Fibroblast of peridontal ligament (primary cell): ENCODE data around the gene PKD1.
"Not testable (repeated sequence)": the region's sequence is repeated elsewhere in the genome, so short reads cannot be mapped to it uniquely, and the experiment has no call there.

Experiments
- DNase-seq: peaks from one replicate; pipeline ENCODE4 v3.0.0-alpha.2; 2010; ENCODE audit errors: extremely low read depth

The PKD1 gene

DNA sequence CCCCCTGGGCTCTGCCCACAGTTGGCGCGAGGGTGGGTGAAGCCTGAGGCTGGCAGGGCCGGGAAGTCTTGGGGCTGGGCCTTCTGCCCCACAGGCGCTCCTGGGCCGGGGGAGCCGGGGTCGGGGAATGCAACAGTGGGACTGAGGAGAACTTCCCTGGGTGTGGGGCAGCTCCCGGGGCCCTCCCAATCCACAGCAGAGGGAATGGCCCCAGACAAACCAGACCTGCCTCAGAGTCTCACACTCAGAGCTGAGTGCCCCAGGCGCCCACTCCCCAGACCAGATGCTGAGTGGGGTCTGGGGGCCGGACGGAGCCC lies 11.4 kb downstream of the PKD1 start:
- not testable (repeated sequence) for DNase-seq

- DNase-seq = not testable (repeated sequence)
Observed at GRCh38 chr16:2123706-2124376, 11.9 kb downstream of the PKD1 start.

DNA sequence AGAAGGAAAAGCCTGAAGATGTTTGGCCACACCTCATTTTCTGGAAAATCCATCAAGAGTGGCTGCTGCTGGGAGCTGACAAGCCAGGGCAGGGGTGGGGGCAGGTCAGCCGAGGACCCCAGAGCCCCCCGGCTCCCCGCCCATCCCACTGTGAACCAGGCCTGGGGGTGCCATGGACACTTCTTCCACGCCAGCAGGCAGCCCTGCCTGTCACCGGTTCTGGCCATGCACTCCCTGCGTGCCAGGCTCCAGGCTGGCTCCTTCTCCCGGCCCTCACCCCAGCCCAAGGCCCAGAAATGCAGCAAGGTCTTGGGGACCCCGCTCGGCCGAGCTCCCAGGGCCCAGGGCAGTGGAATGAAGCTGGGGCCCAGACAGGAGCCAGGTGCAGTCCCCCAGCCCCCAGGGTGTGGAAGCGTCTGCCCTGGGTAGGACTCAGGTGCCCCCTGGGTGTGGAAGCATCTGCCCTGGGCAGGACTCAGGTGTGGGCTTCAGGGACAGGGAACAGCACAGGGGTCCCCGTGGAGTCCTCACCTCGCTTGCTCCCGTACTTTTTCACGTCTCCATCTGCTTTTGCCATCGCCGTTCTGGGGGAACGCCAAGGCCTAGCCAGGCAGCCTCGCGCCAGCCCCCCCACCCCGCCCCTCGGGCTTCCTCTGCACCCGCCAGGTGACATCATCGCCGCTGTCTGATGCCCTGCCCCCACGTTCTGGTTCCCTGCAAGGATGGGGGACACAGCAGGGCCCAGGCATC lies 12.6 kb downstream of the PKD1 start:
- DNase-seq = not testable (repeated sequence)

DNA sequence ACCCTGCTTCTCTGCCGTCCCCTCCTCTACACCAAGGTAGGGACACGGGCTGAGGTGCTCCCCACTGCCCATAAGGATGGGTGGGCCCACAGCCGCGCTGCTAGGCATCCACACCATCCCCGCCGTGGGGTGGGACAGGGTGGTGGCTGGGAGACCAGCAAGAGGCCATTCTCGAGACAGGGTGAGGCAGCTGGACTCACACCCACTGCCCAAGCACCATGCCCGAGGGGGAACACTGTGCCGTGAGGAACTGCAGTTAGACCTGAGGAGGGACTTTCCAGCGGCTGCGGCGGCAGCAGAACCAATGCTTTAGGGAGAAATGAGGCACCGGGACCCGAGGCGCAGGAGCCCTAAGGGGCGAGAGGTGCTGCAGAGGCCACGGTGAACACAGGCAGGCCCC lies 13.3 kb downstream of the PKD1 start:
- no peak for DNase-seq

DNA sequence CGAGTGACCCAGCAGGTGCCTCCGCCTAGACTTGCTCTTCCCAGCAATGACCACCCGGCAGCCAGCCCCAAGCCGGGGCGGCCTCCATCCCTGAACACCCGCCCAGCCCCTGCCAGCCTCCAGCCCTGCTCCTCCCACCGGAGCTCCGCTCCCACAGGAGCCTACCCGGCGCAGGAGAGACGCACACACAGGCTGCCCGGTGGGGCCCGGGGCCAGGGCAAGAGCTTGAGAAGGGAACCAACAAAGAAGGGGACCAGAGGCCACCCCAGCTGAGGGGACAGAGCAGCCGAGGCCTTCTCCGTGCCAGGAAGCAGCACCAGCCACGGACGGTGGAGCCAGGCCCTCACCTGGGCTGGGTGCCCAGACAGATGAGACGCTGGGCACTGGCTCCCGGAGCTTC lies 13.8 kb downstream of the PKD1 start:
- DNase-seq = no peak

- DNase-seq = peak; percentile 69
Observed at GRCh38 chr16:2121325-2121724, 14.4 kb downstream of the PKD1 start.

- DNase-seq = not testable (repeated sequence)
Observed at GRCh38 chr16:2117960-2118722, 17.6 kb downstream of the PKD1 start.

- not testable (repeated sequence) for DNase-seq
Observed at GRCh38 chr16:2117341-2117740, 18.4 kb downstream of the PKD1 start.

- DNase-seq = not testable (repeated sequence)
Observed at GRCh38 chr16:2116428-2116827, 19.3 kb downstream of the PKD1 start.

- no peak for DNase-seq
Observed at GRCh38 chr16:2115591-2115973, 20.1 kb downstream of the PKD1 start.

GRCh38 chr16:2114885-2115590 lies 20.7 kb downstream of the PKD1 start:
- DNase-seq = not testable (repeated sequence)

DNA sequence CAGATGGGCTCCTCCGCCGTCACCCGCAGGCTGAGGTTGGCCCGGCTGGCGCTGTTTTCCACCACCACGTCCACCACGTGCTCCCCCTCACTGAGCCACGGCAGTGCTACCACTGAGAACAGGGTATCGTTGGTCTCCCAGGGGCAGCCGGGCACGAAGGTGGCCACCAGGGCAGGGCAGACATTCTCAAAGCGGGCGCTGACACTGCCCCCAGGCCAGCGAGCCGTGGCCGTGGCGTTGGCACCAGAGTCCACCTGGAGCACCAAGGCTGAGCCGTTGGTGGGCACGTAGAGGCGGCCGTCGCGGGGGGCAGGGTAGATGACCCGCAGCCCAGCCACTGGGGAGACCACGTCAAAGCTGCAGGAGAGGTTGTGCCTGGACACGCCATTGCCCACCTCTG lies 21.5 kb downstream of the PKD1 start:
- not testable (repeated sequence) for DNase-seq

- not testable (repeated sequence) for DNase-seq
Observed at GRCh38 chr16:2112539-2113106, 23.1 kb downstream of the PKD1 start.

DNA sequence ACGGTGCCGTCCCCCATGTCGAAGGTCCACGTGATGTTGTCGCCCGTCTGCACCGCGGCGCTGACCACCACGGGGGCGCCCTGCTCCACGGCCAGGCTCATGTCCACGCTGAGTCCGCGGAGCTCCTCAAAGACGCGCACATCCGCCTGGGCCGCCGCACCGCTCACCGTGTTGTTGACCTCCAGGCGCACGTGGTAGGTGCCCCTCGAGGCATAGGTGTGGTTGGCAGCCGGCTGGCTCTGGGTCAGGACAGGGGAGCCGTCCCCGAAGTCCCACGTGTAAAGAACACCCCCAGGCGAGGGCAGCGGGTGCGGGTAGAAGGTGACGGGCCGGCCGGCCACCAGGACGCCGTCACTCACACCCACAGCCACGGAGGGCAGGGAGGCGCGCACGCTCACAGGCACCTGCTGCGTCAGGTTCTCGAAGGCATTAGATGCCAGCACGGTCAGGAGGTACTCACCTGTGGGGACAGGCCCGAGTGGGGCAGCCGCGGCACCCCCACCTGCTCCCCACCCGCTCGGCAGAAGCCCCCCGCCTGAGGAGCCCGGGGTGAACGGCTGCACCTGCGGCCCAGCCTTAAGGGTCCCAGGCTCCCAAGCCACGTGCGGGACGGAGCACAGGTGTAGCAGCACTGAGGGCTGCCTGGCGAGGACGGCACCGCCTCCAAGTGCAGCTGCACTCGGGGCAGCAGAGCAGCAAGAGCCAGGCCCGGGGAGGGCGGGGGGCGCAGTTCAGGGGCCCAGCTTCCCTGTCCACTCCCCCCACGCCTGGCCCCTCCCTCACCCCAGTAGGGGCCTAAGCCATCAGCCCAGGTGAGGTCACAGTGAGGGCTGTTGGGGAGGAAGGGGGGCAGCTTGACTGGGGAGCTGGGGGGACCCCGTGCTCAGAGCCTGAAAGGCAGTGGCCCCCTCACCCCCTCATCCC lies 24.0 kb downstream of the PKD1 start:
- not testable (repeated sequence) for DNase-seq

DNA sequence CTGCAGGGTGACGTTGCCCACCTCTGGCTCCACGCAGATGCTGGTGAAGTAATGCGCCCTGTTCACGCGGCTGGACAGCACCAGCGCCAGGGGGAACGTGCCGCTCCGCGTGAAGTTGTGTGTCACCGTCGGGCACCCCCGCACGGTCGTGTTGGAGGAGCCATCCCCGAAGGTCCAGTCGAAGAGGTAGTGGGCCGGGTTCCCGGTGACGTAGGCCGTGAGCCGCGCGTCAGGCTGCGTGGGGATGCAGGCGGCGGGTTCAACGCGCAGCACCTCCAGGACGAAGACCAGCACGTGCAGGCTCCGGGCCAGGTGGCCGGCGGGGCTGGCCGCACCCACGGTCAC lies 24.7 kb downstream of the PKD1 start:
- not testable (repeated sequence) for DNase-seq

DNA sequence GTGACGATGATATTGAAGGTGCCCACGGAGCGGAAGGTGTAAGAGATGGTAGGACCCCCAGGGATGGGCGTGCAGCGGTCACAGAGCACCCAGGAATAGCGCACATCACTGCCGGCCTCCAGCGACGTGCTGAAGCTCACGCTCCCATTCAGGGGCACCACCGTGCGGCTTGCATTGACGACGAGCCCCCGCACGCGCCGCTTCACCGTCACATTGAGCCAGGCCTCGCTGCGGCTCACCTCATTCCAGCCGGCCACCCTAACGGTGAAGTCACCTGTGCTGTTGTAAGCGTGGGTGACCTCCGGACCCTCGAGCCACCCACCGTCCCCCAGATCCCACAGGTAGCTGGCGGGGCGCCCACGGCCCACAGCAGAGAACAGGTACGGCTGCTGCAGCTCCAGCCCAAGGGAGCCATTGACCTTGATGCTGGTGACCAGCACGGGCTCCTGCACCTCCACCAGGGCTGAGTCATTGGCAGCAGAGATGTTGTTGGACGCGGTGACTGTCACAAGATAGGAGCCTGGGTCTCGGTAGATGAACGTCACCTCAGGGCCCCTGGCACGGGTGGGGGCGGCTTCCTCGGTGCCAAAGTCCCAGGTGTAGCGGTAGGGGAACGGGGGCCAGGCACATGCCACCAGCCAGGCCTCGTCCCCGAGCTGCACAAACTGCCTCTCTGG lies 25.2 kb downstream of the PKD1 start:
- DNase-seq = not testable (repeated sequence)

GRCh38 chr16:2109872-2110271 lies 25.8 kb downstream of the PKD1 start:
- not testable (repeated sequence) for DNase-seq

DNA sequence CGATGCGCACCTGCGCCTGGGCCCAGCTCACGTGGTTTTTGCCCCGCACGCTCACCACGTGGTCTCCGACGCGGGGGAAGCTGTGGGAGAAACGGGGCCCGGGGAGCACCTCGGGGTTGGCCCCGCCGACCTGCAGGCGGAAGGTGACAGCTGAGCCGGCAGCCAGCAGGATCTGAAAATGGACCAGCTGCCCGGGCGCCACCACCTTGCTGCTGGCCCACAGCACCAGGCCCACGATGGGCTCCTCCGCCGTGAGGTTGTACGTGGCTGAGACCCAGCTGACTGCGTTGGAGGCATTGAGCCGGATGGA lies 26.5 kb downstream of the PKD1 start:
- DNase-seq = not testable (repeated sequence)

DNA sequence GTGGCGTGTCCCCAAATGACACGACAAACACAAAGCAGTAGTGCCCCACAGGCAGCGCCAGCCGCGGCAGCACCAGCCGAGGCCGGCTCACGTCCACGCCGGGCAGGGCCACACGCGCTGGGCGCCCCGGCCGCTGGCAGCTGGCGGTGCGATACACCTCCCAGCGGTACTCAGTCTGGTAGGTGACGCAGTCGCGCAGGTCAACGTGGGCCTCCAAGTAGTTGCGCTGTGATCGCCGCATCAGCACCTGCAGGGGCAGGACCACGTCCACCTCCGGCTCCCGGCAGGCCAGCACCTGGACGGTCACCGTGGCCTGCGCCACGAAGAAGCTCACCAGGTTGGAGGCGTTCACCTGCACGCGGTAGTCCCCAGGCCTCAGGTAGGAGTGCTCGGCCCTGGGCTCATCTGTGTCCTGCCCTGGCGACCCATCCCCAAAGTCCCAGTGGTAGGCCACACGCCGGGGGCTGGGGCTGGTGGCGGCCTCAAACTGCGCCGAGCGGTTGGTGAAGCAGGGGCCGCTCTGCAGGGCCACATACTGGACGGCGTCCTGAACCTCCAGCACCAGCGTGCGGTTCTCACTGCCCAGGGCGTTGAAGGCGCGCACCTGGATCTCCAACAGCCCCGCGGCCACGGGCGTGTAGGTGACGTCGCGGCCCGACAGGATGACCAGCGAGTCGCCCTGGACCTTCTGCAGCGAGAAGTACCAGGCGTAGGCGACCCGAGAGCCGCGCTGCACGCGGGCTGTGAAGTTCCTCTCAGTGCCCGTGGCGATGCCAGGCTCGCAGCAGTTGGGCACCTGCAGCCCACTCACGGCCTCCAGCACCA lies 27.0 kb downstream of the PKD1 start:
- DNase-seq = not testable (repeated sequence)

DNA sequence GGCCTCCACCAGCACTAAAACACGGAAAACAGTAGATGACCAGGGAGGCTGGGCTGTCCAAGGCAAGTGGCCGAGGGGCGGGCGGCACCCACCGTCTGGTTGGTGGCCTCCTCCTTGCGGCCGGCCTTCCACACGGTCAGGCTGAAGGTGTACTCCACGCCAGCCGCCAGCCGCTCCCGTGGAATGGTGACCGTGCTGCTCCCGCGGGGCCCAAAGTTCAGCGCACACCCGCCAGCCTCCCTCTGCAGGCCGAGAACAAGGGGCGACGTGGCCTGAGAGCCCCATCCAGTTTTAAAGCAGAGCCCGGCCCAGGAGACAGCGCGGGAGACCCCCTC lies 27.9 kb downstream of the PKD1 start:
- DNase-seq = not testable (repeated sequence)
